GM12878 (cell line): Measurements from ENCODE around the gene LAMA4. TPM values are rescaled to one million over a fixed set of nuclear protein-coding genes. Genes with fewer than 3 reads are reported as not detected.

ENCODE experiments used
- ATAC-seq: fragments of 200-7000 bp; cut with Tn5 transposase; 3 replicates; pipeline ENCODE4 v1.9.1; 2020; ENCODE audit warnings: mild to moderate bottlenecking, moderate library complexity
- BruUV-seq: library from RNA; stranded (reverse); fragments of 400-500 nt; replicated peaks from 2 replicates; lab custom pipeline; 2021; lab: Mats Ljungman, UMichigan
- CTCF ChIA-PET: fragments of 300-600 bp; sonication (Branson Sonifier 250); formaldehyde crosslinking; extraction: SDS; loops from one replicate; lab custom pipeline; 2021; ENCODE audit warnings: inconsistent platforms; lab: Yijun Ruan, JAX
- POLR2A ChIA-PET: fragments of 350-600 bp; formaldehyde crosslinking; extraction: SDS; loops from one replicate; lab custom pipeline; 2021; ENCODE audit warnings: inconsistent platforms; lab: Charles Lee
- RAD21 ChIA-PET: fragments of 300-600 bp; sonication (Branson Sonifier 250); formaldehyde crosslinking; loops from one replicate; lab custom pipeline; 2023; ENCODE audit warnings: antibody characterized with exemption; ENCODE audit not compliant: unreplicated experiment; lab: Charles Lee
- SMC1A ChIA-PET: fragments of 300-600 bp; sonication (Branson Sonifier 250); formaldehyde crosslinking; loops from one replicate; lab custom pipeline; 2023; ENCODE audit not compliant: unreplicated experiment, uncharacterized antibody; lab: Charles Lee
- DNase-seq: peaks from one replicate; pipeline ENCODE4 v3.0.0-alpha.2; 2011; ENCODE audit warnings: low read depth, low spot score
- FAIRE-seq: peaks from 3 replicates; lab custom pipeline; 2011; peaks lifted over from hg19 to GRCh38; lab: Jason Lieb, UNC
- H2AFZ ChIP-seq: 2 replicates; pipeline ENCODE4 v1.6.0; 2011; ENCODE audit warnings: low read depth, low read length, control low read depth; ENCODE audit not compliant: control insufficient read depth
- H3K27ac ChIP-seq: 2 replicates; pipeline ENCODE4 v1.5.1; 2011; ENCODE audit warnings: control low read depth; ENCODE audit not compliant: control insufficient read depth, insufficient read depth
- H3K27me3 ChIP-seq, 2 experiments: replicated peaks in 1 of 2; 2 replicates each; pipeline versions ENCODE4 v1.6.0 to v1.6.1; 2011; ENCODE audit warnings: low read length in 1 of 2; ENCODE audit not compliant: control insufficient read depth in 2 of 2, insufficient read depth in 2 of 2
- H3K36me3 ChIP-seq, 2 experiments: 2 replicates each; pipeline ENCODE4 v1.5.1; 2011; ENCODE audit warnings: low read length in 1 of 2; ENCODE audit not compliant: control insufficient read depth in 2 of 2, insufficient read depth in 2 of 2
- H3K4me1 ChIP-seq: 2 replicates; pipeline ENCODE4 v1.6.1; 2011; ENCODE audit warnings: mild to moderate bottlenecking, low read length, moderate library complexity, mixed read lengths; ENCODE audit not compliant: control insufficient read depth, insufficient read depth
- H3K4me2 ChIP-seq: 2 replicates; pipeline ENCODE4 v1.6.0; 2011; ENCODE audit warnings: control low read depth; ENCODE audit not compliant: control insufficient read depth, insufficient read depth
- H3K4me3 ChIP-seq: fragments of 200-600 bp; sonication (generic); 2 replicates; pipeline ENCODE4 v1.5.1; 2016
- H3K79me2 ChIP-seq: 2 replicates; pipeline ENCODE4 v1.6.0; 2011; ENCODE audit warnings: low read length; ENCODE audit not compliant: control insufficient read depth, insufficient read depth
- H3K9ac ChIP-seq: 2 replicates; pipeline ENCODE4 v1.8.0; 2011; ENCODE audit warnings: low read length, control low read depth, mixed read lengths; ENCODE audit not compliant: control insufficient read depth, insufficient read depth
- H3K9me3 ChIP-seq: replicated peaks from 3 replicates; pipeline ENCODE4 v1.5.1; 2011; ENCODE audit warnings: mild to moderate bottlenecking, low read length; ENCODE audit not compliant: control insufficient read depth, insufficient read depth
- H4K20me1 ChIP-seq: 2 replicates; pipeline ENCODE4 v1.6.0; 2011; ENCODE audit not compliant: control insufficient read depth, insufficient read depth
- ATF3 ChIP-seq: IDR thresholded peaks from 2 replicates; pipeline ENCODE4 v1.6.1; 2011; ENCODE audit warnings: low read depth, mild to moderate bottlenecking, low read length, moderate library complexity, borderline replicate concordance; ENCODE audit errors: extremely low read depth
- GATAD2B ChIP-seq: fragments of 450-650 bp; conservative IDR thresholded peaks from 2 replicates; pipeline ENCODE4 v1.6.1; 2017; ENCODE audit warnings: low read depth, mild to moderate bottlenecking, moderate library complexity
- LARP7 ChIP-seq: fragments of 450-650 bp; IDR thresholded peaks from 2 replicates; pipeline ENCODE4 v1.6.1; 2017; ENCODE audit warnings: mild to moderate bottlenecking
- MXI1 ChIP-seq: fragments of 150-350 bp; IDR thresholded peaks from 2 replicates; pipeline ENCODE4 v1.6.1; 2011; ENCODE audit warnings: low read depth, mild to moderate bottlenecking, inconsistent platforms, low read length, improper control_type of control experiment
- MYB ChIP-seq: fragments of 150-350 bp; IDR thresholded peaks from 2 replicates; pipeline ENCODE4 v1.6.1; 2014; ENCODE audit warnings: mild to moderate bottlenecking, low read depth, low read length, borderline replicate concordance
- PAX8 ChIP-seq: fragments of 450-650 bp; IDR thresholded peaks from 2 replicates; pipeline ENCODE4 v1.6.1; 2017; ENCODE audit warnings: mild to moderate bottlenecking, moderate library complexity
- POU2F2 ChIP-seq: IDR thresholded peaks from 3 replicates; pipeline ENCODE4 v1.6.1; 2011; ENCODE audit warnings: low read depth, mild to moderate bottlenecking, low read length, borderline replicate concordance
- RCOR1 ChIP-seq: conservative IDR thresholded peaks from 2 replicates; pipeline ENCODE4 v1.6.1; 2012; ENCODE audit warnings: low read depth, low read length, improper control_type of control experiment
- SREBF2 ChIP-seq: IDR thresholded peaks from 2 replicates; pipeline ENCODE4 v1.6.1; 2012; ENCODE audit warnings: mild to moderate bottlenecking, low read length
- YY1 ChIP-seq: IDR thresholded peaks from 2 replicates; pipeline ENCODE4 v1.6.1; 2011; ENCODE audit warnings: low read depth, mild to moderate bottlenecking, low read length
- ZNF384 ChIP-seq: IDR thresholded peaks from 2 replicates; pipeline ENCODE4 v1.6.1; 2012; ENCODE audit warnings: low read depth, mild to moderate bottlenecking, low read length, improper control_type of control experiment, borderline replicate concordance
- ZZZ3 ChIP-seq: IDR thresholded peaks from 2 replicates; pipeline ENCODE4 v1.6.1; 2011; ENCODE audit warnings: low read depth; ENCODE audit not compliant: control insufficient read depth, insufficient read length
- WGBS: methylation state at CpG from one replicate; pipeline ENCODE4 v1.1.6; 2016; ENCODE audit warnings: low lambda C conversion rate; ENCODE audit not compliant: insufficient replicate concordance, insufficient coverage; ENCODE audit errors: missing lambda C conversion rate; 5-methylcytosine and 5-hydroxymethylcytosine counted together
- in situ Hi-C: fragments of 300-500 bp; cut with MboI; formaldehyde crosslinking; loops from 9 replicates; pipeline ENCODE4 v1.14.3; 2018; ENCODE audit warnings: mixed read lengths
- intact Hi-C: fragments of 100-400 bp; cut with micrococcal nuclease; formaldehyde crosslinking; loops from one replicate; pipeline ENCODE4 v1.14.2; 2022; ENCODE audit not compliant: unreplicated experiment
- polyA plus RNA-seq, 11 experiments: library from polyadenylated mRNA; depleted of rRNA in 4 of 11; unstranded in 6 of 11; stranded (reverse) in 5 of 11; fragments of >200 nt; fragmentation: Nextera tagmentation in 4 of 11; fragmentation: Illumina TruSeq in 1 of 11; extraction: Ambion mirVana in 4 of 11; extraction: Trizol in 1 of 11; gene quantifications; 1 replicate in 1 of 11; 2 replicates in 10 of 11; pipeline versions ENCODE4 v1.2.1 to v1.2.3, GENCODE V29; 2011 to 2016; ENCODE audit warnings: inconsistent platforms in 2 of 11, missing spikeins in 2 of 11, low read depth in 1 of 11
- total RNA-seq, 4 experiments: library from RNA; depleted of rRNA in 3 of 4; stranded (reverse); fragments of >200 nt in 3 of 4; fragmentation: Illumina TruSeq in 1 of 4; extraction: Trizol in 1 of 4; gene quantifications; 2 replicates each; pipeline versions ENCODE4 v1.2.1 to v1.2.3, GENCODE V29; 2013 to 2021
- TF ChIP-seq, protein P1 (sequence below): fragments of 450-650 bp; IDR thresholded peaks from 2 replicates; pipeline ENCODE4 v1.6.1; 2017; ENCODE audit warnings: mild to moderate bottlenecking, moderate library complexity
- TF ChIP-seq, protein P2 (sequence below): fragments of 450-650 bp; IDR thresholded peaks from 2 replicates; pipeline ENCODE4 v1.6.1; 2017; ENCODE audit warnings: antibody characterized with exemption, mild to moderate bottlenecking, moderate library complexity

The LAMA4 gene
- total and polyA plus RNA-seq, 10 of the 15 experiments (the other 5 are each of a cell fraction or from before 2014, with no cell fraction given): 0.11 to 0.21 (median 0.14) TPM; not detected in 7

- TF ChIP-seq GATAD2B: no peak
- no peak for TF ChIP-seq ZZZ3
- TF ChIP-seq, protein P1, sequence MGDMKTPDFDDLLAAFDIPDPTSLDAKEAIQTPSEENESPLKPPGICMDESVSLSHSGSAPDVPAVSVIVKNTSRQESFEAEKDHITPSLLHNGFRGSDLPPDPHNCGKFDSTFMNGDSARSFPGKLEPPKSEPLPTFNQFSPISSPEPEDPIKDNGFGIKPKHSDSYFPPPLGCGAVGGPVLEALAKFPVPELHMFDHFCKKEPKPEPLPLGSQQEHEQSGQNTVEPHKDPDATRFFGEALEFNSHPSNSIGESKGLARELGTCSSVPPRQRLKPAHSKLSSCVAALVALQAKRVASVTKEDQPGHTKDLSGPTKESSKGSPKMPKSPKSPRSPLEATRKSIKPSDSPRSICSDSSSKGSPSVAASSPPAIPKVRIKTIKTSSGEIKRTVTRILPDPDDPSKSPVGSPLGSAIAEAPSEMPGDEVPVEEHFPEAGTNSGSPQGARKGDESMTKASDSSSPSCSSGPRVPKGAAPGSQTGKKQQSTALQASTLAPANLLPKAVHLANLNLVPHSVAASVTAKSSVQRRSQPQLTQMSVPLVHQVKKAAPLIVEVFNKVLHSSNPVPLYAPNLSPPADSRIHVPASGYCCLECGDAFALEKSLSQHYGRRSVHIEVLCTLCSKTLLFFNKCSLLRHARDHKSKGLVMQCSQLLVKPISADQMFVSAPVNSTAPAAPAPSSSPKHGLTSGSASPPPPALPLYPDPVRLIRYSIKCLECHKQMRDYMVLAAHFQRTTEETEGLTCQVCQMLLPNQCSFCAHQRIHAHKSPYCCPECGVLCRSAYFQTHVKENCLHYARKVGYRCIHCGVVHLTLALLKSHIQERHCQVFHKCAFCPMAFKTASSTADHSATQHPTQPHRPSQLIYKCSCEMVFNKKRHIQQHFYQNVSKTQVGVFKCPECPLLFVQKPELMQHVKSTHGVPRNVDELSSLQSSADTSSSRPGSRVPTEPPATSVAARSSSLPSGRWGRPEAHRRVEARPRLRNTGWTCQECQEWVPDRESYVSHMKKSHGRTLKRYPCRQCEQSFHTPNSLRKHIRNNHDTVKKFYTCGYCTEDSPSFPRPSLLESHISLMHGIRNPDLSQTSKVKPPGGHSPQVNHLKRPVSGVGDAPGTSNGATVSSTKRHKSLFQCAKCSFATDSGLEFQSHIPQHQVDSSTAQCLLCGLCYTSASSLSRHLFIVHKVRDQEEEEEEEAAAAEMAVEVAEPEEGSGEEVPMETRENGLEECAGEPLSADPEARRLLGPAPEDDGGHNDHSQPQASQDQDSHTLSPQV: no peak
- TF ChIP-seq ZNF384: no peak
- no peak for TF ChIP-seq SREBF2
These were observed 104.0 kb downstream of the LAMA4 start (continued) for GRCh38 chr6:112150363-112150762.

- ATAC-seq (no peak), FAIRE-seq (no peak), DNase-seq (no peak)
- no peaks in the 10 kb centered on the region for H3K9me3 ChIP-seq
- H3K79me2 ChIP-seq: no peaks in the 10 kb centered on the region
- no peak overlapping the region for H3K9ac ChIP-seq
- H3K27me3 ChIP-seq: peaks cover 0 to 3% of the 10 kb centered on the region in 2 experiments; a peak in 1 of 4 replicates
- no peaks in the 10 kb centered on the region for H3K36me3 ChIP-seq
- H4K20me1 ChIP-seq: no peaks in the 10 kb centered on the region
- RAD21 ChIA-PET: no interaction called here
- CTCF ChIA-PET: interaction anchor here (1.0 kb wide), 1 partner anchor 13 kb away, joined by 3 read pairs; no protein-coding TSS in a partner anchor
- SMC1A ChIA-PET: no interaction called here
- 65% methylated on average over 4 of the region's 4 CpGs for WGBS
- no peak overlapping the region for H3K4me2 ChIP-seq
- no peaks in the 10 kb centered on the region for H3K4me1 ChIP-seq
- no peak overlapping the region for H2AFZ ChIP-seq
- H3K27ac ChIP-seq: no peak overlapping the region
- H3K4me3 ChIP-seq: no peak overlapping the region
- BruUV-seq: no TSS peak
- POLR2A ChIA-PET: no interaction called here
- in situ Hi-C loops (no loop called here), intact Hi-C loops (no loop called here)
- TF ChIP-seq LARP7 (no peak), PAX8 (no peak), RCOR1 (no peak), POU2F2 (no peak), MYB (no peak), ATF3 (no peak), MXI1 (no peak), YY1 (no peak)
- TF ChIP-seq, protein P2, sequence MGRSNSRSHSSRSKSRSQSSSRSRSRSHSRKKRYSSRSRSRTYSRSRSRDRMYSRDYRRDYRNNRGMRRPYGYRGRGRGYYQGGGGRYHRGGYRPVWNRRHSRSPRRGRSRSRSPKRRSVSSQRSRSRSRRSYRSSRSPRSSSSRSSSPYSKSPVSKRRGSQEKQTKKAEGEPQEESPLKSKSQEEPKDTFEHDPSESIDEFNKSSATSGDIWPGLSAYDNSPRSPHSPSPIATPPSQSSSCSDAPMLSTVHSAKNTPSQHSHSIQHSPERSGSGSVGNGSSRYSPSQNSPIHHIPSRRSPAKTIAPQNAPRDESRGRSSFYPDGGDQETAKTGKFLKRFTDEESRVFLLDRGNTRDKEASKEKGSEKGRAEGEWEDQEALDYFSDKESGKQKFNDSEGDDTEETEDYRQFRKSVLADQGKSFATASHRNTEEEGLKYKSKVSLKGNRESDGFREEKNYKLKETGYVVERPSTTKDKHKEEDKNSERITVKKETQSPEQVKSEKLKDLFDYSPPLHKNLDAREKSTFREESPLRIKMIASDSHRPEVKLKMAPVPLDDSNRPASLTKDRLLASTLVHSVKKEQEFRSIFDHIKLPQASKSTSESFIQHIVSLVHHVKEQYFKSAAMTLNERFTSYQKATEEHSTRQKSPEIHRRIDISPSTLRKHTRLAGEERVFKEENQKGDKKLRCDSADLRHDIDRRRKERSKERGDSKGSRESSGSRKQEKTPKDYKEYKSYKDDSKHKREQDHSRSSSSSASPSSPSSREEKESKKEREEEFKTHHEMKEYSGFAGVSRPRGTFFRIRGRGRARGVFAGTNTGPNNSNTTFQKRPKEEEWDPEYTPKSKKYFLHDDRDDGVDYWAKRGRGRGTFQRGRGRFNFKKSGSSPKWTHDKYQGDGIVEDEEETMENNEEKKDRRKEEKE: no peak
These were observed 104.6 kb downstream of the LAMA4 start for GRCh38 chr6:112149719-112150263.
